Hypothalamus (tissue), 51 donors: ENCODE results near the gene SLC17A7.
A peak's percentile ranks its signal among the peaks of the same experiment; 100 is the strongest.
"Not testable (repeated sequence)": the region's sequence is repeated elsewhere in the genome, so short reads cannot be mapped to it uniquely, and the experiment has no call there.

Experiments used
- DNase-seq, 51 donors: peaks; one replicate each; lab custom pipeline; 2025; lab: John Stamatoyannopoulos, UW

The SLC17A7 gene

DNA sequence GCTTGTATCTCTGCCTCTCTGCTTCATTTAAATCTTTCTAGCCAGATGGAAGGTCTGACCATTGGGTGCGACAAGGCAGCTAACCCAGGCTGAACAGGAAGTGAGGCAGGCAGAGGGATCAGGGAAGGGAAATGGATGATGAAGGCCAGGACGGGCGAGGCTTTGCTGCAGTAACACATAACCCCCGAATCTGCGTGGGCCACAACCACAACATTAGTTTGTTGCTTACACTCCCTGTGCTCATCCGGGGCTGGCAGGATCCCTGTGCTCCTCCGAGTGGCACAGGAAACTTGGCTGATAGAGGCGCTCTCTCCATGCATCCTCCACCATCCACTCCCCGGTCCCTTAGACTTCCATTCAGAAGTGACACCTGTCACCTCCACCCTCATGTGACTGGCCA is 31.6 kb upstream of the SLC17A7 start:
- DNase-seq, result no peak

DNA sequence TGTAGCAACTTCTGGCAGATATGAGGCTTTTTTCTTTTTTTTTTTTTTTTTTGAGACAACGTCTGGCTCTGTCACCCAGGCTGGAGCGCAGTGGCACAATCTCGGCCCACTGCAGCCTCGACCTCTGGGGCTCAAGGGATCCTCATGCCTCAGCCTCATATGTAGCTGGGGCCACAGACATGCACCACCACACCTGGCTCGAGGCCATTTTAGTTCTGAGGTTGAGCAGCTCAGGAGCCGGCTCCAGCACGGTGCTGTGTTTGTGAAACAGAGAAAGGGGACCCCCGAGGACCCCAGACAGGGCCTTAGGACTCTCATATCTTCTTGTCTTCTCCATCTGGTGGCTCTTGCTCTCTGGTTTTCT is 29.3 kb upstream of the SLC17A7 start:
- DNase-seq, result no peak

DNA sequence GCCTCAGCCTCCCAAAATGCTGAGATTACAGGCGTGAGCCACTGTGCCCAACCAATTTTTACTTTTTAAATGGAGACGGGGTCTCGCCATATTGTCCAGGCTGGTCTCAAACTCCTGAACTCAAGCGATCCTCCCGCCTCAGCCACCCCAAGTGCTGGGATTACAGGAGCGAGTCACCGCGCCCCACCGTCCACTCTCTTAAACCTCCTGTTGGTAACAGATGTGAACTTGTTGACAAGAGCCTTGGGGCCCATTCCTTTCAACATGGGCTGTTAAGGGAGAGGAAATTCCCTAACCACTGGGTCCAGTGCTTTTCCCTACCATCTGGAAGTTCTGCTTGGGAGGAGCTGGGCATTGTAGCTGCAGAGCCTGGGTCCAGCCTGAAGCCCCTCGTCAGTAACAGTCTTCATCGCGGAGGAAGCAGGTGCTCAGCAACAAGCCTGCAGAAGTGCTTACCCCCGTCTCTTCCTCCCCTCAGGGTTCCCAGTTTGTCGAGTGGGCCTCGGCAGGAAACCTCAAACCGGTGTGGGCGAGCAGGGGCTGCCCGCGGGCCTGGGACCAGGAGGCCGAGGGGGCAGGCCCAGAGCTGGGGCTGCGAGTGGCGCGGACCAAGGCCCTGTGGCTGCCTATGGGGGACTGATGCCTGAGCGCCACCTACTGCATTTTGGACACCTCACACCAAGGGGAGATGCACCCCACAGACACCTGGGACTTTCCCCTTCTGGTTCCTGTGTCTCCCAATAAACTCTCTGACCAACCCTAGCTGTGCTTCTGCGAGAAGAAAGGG is 28.7 kb upstream of the SLC17A7 start:
- DNase-seq, result no peak

DNA sequence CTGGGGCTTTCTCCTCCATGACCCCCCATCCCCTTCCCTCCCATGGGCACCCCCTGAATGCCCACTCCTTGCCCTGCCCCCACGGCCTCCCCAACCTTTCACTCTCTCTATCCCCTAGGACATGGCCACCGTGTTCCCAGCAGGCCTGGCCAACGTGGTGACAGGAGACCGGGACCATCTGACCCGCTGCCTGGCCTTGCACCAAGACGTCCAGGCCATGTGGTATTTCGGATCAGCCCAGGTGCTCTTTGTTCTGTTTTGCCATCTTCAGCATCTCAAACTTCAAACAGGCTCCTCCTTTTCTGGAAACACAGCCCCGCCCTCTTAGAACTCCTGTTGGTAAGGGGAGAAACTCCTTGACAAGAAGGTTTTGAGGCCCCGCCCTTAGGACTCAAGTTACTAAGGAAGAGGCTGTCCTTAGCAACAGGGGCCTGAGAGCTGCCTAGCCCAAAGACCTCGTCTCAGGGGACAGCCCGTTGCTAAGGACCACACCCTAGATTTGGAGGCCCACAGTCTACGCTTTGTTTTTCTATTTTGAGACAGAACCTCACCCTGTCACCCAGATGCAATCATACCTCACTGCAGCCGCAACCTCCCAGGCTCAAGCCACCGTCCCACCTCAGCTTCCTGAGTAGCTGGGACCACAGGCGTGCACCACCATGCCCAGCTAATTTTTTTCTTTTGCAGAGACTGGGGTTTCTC is 27.6 kb upstream of the SLC17A7 start:
- DNase-seq, result no peak

DNA sequence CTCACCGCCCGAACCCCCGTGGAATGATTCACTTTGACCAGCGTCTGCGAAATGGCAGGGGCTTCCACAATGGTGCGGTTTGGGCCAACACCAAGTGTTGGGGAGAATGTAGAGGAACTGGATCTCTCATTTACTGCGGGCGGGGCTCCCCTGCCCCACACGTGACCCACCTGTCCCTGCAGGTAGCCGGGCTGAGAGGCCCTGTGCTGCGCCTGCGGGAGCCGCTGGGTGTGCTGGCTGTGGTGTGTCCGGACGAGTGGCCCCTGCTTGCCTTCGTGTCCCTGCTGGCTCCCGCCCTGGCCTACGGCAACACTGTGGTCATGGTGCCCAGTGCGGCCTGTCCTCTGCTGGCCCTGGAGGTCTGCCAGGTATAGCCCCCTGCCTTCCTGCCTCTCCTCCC is 26.9 kb upstream of the SLC17A7 start:
- no peak for DNase-seq

DNA sequence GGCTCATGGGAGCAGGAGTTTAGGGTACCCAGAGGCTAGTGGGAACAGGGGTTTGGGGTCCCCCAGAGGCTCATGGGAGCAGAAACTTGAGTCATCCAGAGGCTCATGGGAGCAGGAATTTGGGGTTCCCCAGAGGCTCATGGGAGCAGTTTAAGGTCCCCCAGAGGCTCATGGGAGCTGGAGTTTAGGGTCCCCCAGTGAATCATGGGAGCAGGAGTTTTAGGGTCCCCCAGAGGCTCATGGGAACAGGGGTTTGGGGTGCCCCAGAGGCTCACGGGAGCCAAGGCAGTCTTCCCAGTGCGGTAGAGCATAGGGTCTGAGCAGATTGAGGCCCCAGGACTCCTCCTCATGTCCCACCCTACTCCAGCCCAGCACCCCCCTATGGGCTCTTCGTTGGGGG is 24.0 kb upstream of the SLC17A7 start:
- no peak for DNase-seq

DNA sequence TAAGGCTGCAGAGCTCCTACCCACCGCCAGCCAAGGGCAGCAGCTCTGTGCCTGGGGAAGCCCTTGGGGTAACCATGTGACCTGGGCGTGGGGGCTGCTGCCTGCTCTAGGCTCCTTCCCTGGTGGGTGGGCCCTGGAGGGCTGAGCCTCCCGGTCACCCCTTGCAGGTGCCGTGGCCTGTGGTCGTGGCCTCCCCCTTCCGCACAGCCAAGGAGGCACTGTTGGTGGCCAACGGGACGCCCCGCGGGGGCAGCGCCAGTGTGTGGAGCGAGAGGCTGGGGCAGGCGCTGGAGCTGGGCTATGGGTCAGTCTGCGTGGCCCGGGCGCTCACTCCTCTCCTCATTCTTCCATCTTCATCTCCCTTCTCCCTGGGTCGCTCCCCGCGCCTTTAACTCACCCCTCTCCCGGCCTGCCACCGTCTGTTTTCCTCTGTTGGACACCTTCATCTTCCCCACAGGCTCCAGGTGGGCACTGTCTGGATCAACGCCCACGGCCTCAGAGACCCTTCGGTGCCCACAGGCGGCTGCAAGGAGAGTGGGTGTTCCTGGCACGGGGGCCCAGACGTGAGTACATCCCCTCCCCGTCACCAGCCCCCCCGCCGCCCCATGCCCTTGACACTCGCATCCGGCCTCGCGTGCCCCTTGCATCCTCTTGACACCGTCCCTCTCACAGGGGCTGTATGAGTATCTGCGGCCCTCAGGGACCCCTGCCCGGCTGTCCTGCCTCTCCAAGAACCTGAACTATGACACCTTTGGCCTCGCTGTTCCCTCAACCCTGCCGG is 22.8 kb upstream of the SLC17A7 start:
- DNase-seq, result no peak

DNA sequence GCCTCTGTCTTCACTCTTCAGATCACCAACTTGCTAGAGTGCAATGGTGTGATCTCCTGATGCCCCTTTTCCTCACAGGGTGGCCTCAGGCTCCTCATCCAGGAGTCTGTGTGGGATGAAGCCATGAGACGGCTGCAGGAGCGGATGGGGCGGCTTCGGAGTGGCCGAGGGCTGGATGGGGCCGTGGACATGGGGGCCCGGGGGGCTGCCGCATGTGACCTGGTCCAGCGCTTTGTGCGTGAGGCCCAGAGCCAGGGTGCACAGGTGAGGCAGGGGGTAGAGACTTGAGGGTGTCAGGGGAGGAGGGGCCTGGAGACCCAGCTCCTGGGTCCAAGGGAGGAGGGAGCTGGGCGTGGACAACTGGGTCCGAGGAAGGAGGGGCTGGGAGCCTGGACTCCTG is 21.2 kb upstream of the SLC17A7 start:
- DNase-seq, result no peak

DNA sequence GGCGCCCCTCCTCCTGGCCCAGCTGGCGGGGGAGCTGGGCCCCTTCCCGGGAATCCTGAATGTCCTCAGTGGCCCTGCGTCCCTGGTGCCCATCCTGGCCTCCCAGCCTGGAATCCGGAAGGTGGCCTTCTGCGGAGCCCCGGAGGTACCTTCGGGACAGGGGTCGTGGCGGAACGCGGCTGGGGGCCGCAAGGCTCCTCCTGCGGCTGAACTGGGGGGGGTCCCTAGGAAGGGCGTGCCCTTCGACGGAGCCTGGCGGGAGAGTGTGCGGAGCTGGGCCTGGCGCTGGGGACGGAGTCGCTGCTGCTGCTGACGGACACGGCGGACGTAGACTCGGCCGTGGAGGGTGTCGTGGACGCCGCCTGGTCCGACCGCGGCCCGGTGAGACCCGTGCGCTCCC is 20.3 kb upstream of the SLC17A7 start:
- no peak for DNase-seq

DNA sequence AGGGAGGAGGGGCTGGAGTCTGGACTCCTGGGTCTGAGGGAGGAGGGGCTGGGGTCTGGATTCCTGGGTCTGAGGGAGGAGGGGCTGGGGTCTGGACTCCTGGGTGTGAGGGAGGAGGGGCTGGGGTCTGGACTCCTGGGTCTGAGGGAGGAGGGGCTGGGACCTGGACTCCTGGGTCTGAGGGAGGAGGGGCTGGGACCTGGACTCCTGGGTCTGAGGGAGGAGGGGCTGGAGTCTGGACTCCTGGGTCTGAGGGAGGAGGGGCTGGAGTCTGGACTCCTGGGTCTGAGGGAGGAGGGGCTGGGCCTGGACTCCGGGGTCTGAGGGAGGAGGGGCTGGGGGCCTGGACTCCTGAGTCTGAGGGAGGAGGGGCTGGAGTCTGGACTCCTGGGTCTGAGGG is 19.8 kb upstream of the SLC17A7 start:
- DNase-seq, result not testable (repeated sequence)

DNA sequence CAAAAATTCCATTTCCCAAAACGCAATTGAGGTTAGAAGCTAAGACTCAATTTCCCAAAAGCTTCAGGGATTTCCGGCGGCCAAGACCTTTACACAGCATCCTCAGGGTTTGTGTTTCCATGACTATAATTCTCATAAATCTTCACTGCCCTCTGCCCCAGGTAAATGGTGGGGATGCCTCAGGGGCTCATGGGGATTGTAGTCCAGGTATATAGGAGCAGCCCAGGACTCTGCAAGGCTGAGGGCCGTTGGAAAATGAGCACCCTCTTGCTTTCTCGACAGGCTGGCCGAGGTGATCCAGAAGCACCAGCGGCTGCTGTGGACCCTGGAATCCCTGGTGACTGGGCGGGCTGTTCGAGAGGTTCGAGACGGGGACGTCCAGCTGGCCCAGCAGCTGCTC is 18.1 kb upstream of the SLC17A7 start:
- DNase-seq, result no peak

DNA sequence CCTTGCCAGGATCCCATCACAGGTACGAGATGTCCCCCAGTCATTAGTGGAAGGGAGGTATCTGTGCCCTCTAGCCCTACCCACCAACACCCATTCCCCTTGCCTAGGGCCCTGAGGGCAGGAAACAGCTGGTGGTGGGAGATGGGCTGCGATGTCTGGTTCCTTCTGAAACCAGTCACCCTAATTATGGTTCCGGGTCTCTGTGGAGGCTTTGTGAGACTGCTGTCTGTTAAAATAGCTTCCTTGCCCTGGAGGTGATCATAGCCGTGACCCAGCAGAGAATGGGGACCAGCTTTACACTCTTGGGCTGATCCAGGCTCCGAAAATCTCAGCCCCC is 17.2 kb upstream of the SLC17A7 start:
- DNase-seq, result no peak

DNA sequence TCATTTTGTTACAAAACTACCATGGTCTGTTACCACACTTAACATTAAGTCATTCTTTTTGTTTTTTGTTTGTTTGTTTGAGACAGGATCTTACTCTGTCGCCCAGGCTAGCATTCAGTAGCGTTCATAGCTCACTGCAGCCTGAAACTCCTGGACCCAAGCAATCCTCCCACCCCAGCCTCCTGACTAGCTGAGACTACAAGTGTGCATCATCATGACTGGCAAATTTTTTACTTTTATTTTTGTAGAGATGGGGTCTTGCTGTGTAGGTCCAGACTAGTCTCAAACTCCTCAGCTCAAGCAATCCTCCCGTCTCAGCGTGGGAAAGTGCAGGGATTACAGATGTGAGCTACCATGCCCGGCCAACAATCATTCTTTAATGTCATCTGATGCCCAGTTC is 15.0 kb upstream of the SLC17A7 start:
- no peak for DNase-seq

DNA sequence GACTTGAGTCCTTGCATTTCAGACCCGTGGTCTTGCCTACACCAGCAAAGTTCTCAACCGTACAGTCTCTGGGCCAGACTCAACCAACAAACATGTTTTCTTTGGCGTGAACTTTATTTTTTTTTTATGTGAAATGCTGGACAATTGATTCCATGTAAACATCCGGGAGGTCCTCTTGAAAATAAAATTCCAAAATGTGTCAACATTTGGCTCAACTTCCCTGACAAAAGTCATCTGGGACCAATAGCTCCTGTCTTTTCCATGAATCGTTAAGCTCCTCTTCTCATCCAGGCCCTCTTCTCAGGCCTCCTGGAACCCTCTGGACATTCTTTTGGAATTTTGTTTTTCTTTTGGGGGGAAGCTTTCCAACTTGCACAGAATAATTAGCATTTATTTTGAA is 14.4 kb upstream of the SLC17A7 start:
- DNase-seq, result no peak

DNA sequence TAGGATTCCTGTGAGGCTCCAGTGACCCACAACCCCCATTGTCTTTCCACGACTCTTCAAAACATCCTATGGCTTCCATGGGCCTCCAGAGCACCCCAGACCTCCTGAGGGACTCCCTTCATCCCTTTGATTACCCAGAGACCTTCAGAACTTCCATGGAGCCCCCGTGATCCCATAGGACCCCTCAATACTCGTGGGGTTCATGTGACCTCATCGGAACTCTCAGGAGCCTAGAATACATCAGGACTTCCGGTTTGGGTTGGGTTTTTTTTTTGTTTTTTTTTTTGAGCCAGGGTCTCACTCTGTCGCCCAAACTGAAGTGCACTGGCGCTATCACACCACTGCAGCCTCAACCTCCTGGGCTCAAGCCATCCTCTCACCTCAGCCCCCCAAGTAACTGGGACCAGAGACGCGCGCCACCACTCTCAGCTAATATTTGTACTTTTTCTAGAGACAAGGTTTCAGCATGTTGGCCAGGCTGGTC is 12.5 kb upstream of the SLC17A7 start:
- no peak for DNase-seq

DNA sequence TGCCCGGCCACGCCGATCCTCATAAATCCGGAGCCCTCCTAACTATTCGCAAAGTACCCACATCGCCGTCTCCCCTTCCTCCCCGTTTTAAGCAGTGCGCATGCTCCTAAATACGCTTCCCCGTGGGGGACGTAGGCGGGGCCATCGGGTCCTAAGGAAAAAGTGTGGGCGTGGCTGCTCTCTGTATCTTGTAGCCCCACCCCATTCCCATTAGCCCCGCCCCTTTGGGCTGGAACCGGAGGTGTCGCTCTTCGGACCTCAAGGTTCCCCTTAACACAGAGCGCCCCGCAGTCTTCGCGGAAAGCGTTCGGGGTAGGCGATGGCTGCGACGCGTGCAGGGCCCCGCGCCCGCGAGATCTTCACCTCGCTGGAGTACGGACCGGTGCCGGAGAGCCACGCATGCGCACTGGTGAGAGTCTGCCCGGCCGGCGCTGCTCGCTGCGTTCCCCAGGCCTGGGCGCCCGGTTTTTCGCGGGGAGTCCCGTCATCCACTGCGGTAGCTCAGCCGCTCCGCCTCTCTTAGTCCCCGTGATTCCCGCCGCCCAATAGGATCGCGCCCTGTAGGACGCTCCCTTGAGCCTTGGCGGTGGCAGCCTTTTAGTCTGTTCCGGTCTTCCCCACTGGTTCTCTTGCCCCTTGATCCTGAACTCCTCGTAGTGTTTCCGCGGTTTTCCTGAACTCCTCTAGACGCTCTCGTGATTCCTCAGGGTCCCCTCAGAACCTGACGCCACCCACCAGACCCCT is 11.9 kb upstream of the SLC17A7 start, which contains the start of gene ALDH16A1:
TSS of gene ALDH16A1 (plus strand) at position 213 of the 744 bp plus-strand sequence. CDS start at position 320, 107 bp downstream.
- DNase-seq, result peak; percentile 91 to 100 (median 97)

DNA sequence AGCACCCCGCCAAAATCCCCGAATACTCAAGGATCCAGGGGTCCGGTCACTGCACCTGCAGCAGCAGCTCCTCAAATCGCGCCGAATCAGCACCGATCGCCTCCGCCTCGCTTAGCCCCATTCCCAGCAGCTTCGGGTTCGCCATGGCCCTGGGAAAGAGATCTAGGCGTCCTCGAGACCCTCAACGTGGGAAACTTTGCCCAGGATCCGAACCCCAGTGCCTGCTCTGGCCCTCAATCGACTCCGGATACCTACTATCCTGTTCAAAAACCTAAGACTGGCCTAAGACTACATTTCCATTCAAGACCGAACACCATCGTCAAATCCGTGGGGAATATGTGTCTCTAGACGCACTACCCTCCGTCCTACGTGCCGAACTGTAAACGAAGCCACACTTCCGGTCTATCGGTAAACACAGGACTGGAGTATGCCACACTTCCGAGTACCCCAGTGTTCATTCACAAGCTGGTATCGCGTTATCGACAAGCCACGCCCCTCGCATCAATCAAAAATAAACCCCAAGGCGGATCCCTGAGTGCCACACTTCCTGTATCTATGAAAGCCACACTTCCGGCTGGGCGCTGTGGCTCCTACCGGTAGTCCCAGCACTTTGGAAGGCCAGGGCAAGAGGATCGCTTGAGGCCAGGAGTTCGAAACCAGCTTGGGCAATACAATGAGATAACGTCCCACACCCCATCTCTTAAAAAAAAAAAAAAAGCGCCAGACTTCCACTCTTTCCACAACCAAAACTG is 10.3 kb upstream of the SLC17A7 start, which contains the start of gene PIH1D1:
TSS of gene PIH1D1 (minus strand) at position 385 of the 752 bp plus-strand sequence. CDS start at position 145, 240 bp downstream.
- peak; percentile 23 to 98 (median 91) for DNase-seq

DNA sequence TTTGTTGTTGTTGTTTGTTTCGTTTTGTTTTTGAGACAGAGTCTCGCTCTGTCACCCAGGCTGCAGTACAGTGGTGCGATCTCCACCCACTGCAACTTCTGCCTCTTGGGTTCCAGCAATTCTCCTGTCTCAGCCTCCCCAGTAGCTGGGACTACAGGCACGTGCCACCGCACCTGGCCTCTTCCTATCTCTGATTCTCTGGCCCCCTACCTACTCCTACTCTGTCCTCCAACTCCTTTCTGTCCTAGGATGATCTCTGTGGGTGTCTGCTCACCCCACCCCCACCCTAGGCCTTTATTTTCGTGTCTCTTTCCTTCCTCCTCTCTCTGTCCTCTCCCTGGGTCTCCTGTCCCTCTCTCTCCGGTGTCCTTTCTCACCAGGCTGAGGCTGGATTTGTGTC is 9.1 kb upstream of the SLC17A7 start:
- DNase-seq, result no peak

DNA sequence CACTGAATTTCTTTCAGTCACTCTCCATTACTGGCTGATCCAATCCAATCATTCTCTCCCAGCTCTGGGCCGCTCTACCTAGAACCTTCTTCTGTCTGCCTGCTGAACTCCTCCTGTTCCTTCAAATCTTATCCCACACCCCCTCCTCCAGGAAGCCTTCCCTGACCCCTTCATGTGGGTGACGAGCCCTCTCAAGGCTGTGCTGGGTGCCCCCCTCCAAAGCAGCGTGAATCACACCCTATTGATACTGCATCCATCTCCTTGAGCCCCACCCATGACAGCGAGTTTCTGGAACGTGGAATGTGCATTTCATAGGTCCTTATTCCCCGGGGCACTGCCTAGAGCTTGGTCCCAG is 7.1 kb upstream of the SLC17A7 start:
- DNase-seq, result no peak
